GM12878 (cell line): Measurements from ENCODE around the gene ADAMTS2. TPM values are rescaled to one million over a fixed set of nuclear protein-coding genes. Genes with fewer than 3 reads are reported as not detected.

Source experiments
- ATAC-seq: fragments of 200-7000 bp; cut with Tn5 transposase; 3 replicates; pipeline ENCODE4 v1.9.1; 2020; ENCODE audit warnings: mild to moderate bottlenecking, moderate library complexity
- BruUV-seq: library from RNA; stranded (reverse); fragments of 400-500 nt; replicated peaks from 2 replicates; lab custom pipeline; 2021; lab: Mats Ljungman, UMichigan
- CTCF ChIA-PET: fragments of 300-600 bp; sonication (Branson Sonifier 250); formaldehyde crosslinking; extraction: SDS; loops from one replicate; lab custom pipeline; 2021; ENCODE audit warnings: inconsistent platforms; lab: Yijun Ruan, JAX
- POLR2A ChIA-PET: fragments of 350-600 bp; formaldehyde crosslinking; extraction: SDS; loops from one replicate; lab custom pipeline; 2021; ENCODE audit warnings: inconsistent platforms; lab: Charles Lee
- RAD21 ChIA-PET: fragments of 300-600 bp; sonication (Branson Sonifier 250); formaldehyde crosslinking; loops from one replicate; lab custom pipeline; 2023; ENCODE audit warnings: antibody characterized with exemption; ENCODE audit not compliant: unreplicated experiment; lab: Charles Lee
- SMC1A ChIA-PET: fragments of 300-600 bp; sonication (Branson Sonifier 250); formaldehyde crosslinking; loops from one replicate; lab custom pipeline; 2023; ENCODE audit not compliant: unreplicated experiment, uncharacterized antibody; lab: Charles Lee
- DNase-seq: peaks from one replicate; pipeline ENCODE4 v3.0.0-alpha.2; 2011; ENCODE audit warnings: low read depth, low spot score
- FAIRE-seq: peaks from 3 replicates; lab custom pipeline; 2011; peaks lifted over from hg19 to GRCh38; lab: Jason Lieb, UNC
- H2AFZ ChIP-seq: 2 replicates; pipeline ENCODE4 v1.6.0; 2011; ENCODE audit warnings: low read depth, low read length, control low read depth; ENCODE audit not compliant: control insufficient read depth
- H3K27ac ChIP-seq: 2 replicates; pipeline ENCODE4 v1.5.1; 2011; ENCODE audit warnings: control low read depth; ENCODE audit not compliant: control insufficient read depth, insufficient read depth
- H3K27me3 ChIP-seq, 2 experiments: replicated peaks in 1 of 2; 2 replicates each; pipeline versions ENCODE4 v1.6.0 to v1.6.1; 2011; ENCODE audit warnings: low read length in 1 of 2; ENCODE audit not compliant: control insufficient read depth in 2 of 2, insufficient read depth in 2 of 2
- H3K36me3 ChIP-seq, 2 experiments: 2 replicates each; pipeline ENCODE4 v1.5.1; 2011; ENCODE audit warnings: low read length in 1 of 2; ENCODE audit not compliant: control insufficient read depth in 2 of 2, insufficient read depth in 2 of 2
- H3K4me1 ChIP-seq: 2 replicates; pipeline ENCODE4 v1.6.1; 2011; ENCODE audit warnings: mild to moderate bottlenecking, low read length, moderate library complexity, mixed read lengths; ENCODE audit not compliant: control insufficient read depth, insufficient read depth
- H3K4me2 ChIP-seq: 2 replicates; pipeline ENCODE4 v1.6.0; 2011; ENCODE audit warnings: control low read depth; ENCODE audit not compliant: control insufficient read depth, insufficient read depth
- H3K4me3 ChIP-seq: fragments of 200-600 bp; sonication (generic); 2 replicates; pipeline ENCODE4 v1.5.1; 2016
- H3K79me2 ChIP-seq: 2 replicates; pipeline ENCODE4 v1.6.0; 2011; ENCODE audit warnings: low read length; ENCODE audit not compliant: control insufficient read depth, insufficient read depth
- H3K9ac ChIP-seq: 2 replicates; pipeline ENCODE4 v1.8.0; 2011; ENCODE audit warnings: low read length, control low read depth, mixed read lengths; ENCODE audit not compliant: control insufficient read depth, insufficient read depth
- H3K9me3 ChIP-seq: replicated peaks from 3 replicates; pipeline ENCODE4 v1.5.1; 2011; ENCODE audit warnings: mild to moderate bottlenecking, low read length; ENCODE audit not compliant: control insufficient read depth, insufficient read depth
- H4K20me1 ChIP-seq: 2 replicates; pipeline ENCODE4 v1.6.0; 2011; ENCODE audit not compliant: control insufficient read depth, insufficient read depth
- ATF3 ChIP-seq: IDR thresholded peaks from 2 replicates; pipeline ENCODE4 v1.6.1; 2011; ENCODE audit warnings: low read depth, mild to moderate bottlenecking, low read length, moderate library complexity, borderline replicate concordance; ENCODE audit errors: extremely low read depth
- ESRRA ChIP-seq: IDR thresholded peaks from 2 replicates; pipeline ENCODE4 v1.6.1; 2012; ENCODE audit warnings: mild to moderate bottlenecking, low read length, improper control_type of control experiment
- JUNB ChIP-seq: IDR thresholded peaks from 2 replicates; pipeline ENCODE4 v1.6.1; 2016; ENCODE audit warnings: antibody characterized with exemption, mild to moderate bottlenecking
- MAX ChIP-seq: IDR thresholded peaks from 2 replicates; pipeline ENCODE4 v1.6.1; 2012; ENCODE audit warnings: low read depth, low read length, improper control_type of control experiment
- NFIC ChIP-seq: IDR thresholded peaks from 2 replicates; pipeline ENCODE4 v1.6.1; 2012; ENCODE audit warnings: low read depth, mild to moderate bottlenecking, inconsistent platforms, low read length, moderate library complexity
- SUZ12 ChIP-seq: fragments of 200-600 bp; sonication (generic); IDR thresholded peaks from one replicate; pipeline ENCODE4 v1.6.1; 2018; ENCODE audit warnings: antibody characterized with exemption, mild to moderate bottlenecking; ENCODE audit not compliant: unreplicated experiment
- ZNF217 ChIP-seq: fragments of 450-650 bp; IDR thresholded peaks from 2 replicates; pipeline ENCODE4 v1.6.1; 2017; ENCODE audit warnings: antibody characterized with exemption, mild to moderate bottlenecking
- ZNF274 ChIP-seq: IDR thresholded peaks from one replicate; pipeline ENCODE4 v1.8.0; 2011; ENCODE audit not compliant: insufficient read length, insufficient read depth
- WGBS: methylation state at CpG from one replicate; pipeline ENCODE4 v1.1.6; 2016; ENCODE audit warnings: low lambda C conversion rate; ENCODE audit not compliant: insufficient replicate concordance, insufficient coverage; ENCODE audit errors: missing lambda C conversion rate; 5-methylcytosine and 5-hydroxymethylcytosine counted together
- in situ Hi-C: fragments of 300-500 bp; cut with MboI; formaldehyde crosslinking; loops from 9 replicates; pipeline ENCODE4 v1.14.3; 2018; ENCODE audit warnings: mixed read lengths
- intact Hi-C: fragments of 100-400 bp; cut with micrococcal nuclease; formaldehyde crosslinking; loops from one replicate; pipeline ENCODE4 v1.14.2; 2022; ENCODE audit not compliant: unreplicated experiment
- polyA plus RNA-seq, 11 experiments: library from polyadenylated mRNA; depleted of rRNA in 4 of 11; unstranded in 6 of 11; stranded (reverse) in 5 of 11; fragments of >200 nt; fragmentation: Nextera tagmentation in 4 of 11; fragmentation: Illumina TruSeq in 1 of 11; extraction: Ambion mirVana in 4 of 11; extraction: Trizol in 1 of 11; gene quantifications; 1 replicate in 1 of 11; 2 replicates in 10 of 11; pipeline versions ENCODE4 v1.2.1 to v1.2.3, GENCODE V29; 2011 to 2016; ENCODE audit warnings: inconsistent platforms in 2 of 11, missing spikeins in 2 of 11, low read depth in 1 of 11
- total RNA-seq, 4 experiments: library from RNA; depleted of rRNA in 3 of 4; stranded (reverse); fragments of >200 nt in 3 of 4; fragmentation: Illumina TruSeq in 1 of 4; extraction: Trizol in 1 of 4; gene quantifications; 2 replicates each; pipeline versions ENCODE4 v1.2.1 to v1.2.3, GENCODE V29; 2013 to 2021
- TF ChIP-seq, protein P1 (sequence below): fragments of 150-350 bp; IDR thresholded peaks from 2 replicates; pipeline ENCODE4 v1.6.1; 2014; ENCODE audit warnings: mild to moderate bottlenecking, low read depth, low read length

Gene ADAMTS2
- total and polyA plus RNA-seq, 10 of the 15 experiments (the other 5 are each of a cell fraction or from before 2014, with no cell fraction given): 0.03 to 0.05 TPM; not detected in 8

- DNase-seq (no peak), FAIRE-seq (no peak), ATAC-seq (no peak)
- ChIA-PET RAD21 (no interaction called here), CTCF (interaction anchor here (0.6 kb wide), 1 partner anchor 448 kb away, joined by 3 read pairs; no protein-coding TSS in a partner anchor), POLR2A (interaction anchor here (0.7 kb wide), 1 partner anchor 93 kb away, joined by 5 read pairs; no protein-coding TSS in a partner anchor), SMC1A (no interaction called here)
- no TSS peak for BruUV-seq
- Histone ChIP-seq H3K9me3 (no peaks in the 10 kb centered on the region), H3K4me3 (no peak overlapping the region), H3K27me3 (no peaks in the 10 kb centered on the region), H2AFZ (no peak overlapping the region), H3K4me2 (no peak overlapping the region), H3K79me2 (no peaks in the 10 kb centered on the region), H3K9ac (no peak overlapping the region), H3K27ac (no peak overlapping the region), H4K20me1 (no peaks in the 10 kb centered on the region; the same call in 1 of the 2 replicates), H3K36me3 (no peaks in the 10 kb centered on the region), H3K4me1 (no peaks in the 10 kb centered on the region)
- no peak for TF ChIP-seq ATF3
- in situ Hi-C loops (no loop called here), intact Hi-C loops (no loop called here)
- WGBS: 37% methylated on average over 21 of the region's 23 CpGs
Measured at GRCh38 chr5:179354305-179354882, 9.1 kb upstream of the ADAMTS2 start.

DNA sequence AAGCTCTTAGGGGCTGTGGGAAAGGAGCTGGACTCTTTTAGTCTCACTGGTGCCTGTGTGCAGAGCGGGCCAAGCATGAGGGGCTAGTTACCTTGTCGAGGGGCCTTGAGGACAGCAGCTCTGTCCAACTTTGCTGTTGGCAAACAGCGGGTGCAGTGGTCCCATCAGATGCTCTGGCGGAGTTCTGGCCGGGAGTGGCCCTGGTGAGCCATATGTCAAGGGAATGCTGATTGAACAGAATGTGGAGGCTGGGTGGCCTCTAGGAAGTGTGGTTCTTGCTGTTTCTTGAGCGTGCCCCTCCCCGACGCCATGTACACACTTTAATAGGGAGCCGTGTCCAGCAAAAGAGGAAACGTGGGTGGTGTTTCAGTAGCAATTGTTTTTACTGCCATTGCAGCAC lies 3.6 kb upstream of the ADAMTS2 start:
- Histone ChIP-seq H3K27me3 (no peaks in the 10 kb centered on the region; a peak in 3 of 4 replicates), H3K27ac (no peak overlapping the region), H3K4me1 (no peaks in the 10 kb centered on the region), H3K4me2 (no peak overlapping the region), H2AFZ (no peak overlapping the region), H3K79me2 (no peaks in the 10 kb centered on the region), H3K9ac (no peak overlapping the region), H4K20me1 (no peaks in the 10 kb centered on the region; the same call in 1 of the 2 replicates), H3K4me3 (no peak overlapping the region), H3K36me3 (no peaks in the 10 kb centered on the region), H3K9me3 (no peaks in the 10 kb centered on the region; the same call in 2 of the 3 replicates)
- WGBS: 31% methylated on average over 10 of the region's 10 CpGs
- ChIA-PET POLR2A (no interaction called here), RAD21 (no interaction called here), SMC1A (no interaction called here), CTCF (no interaction called here)
- no peak for ATAC-seq
- intact Hi-C loops: no loop called here
- DNase-seq: no peak
- no TSS peak for BruUV-seq
- no peak for FAIRE-seq
- no peak for TF ChIP-seq NFIC
- no peak for TF ChIP-seq ESRRA
- no peak for TF ChIP-seq SUZ12
- TF ChIP-seq JUNB: no peak
- TF ChIP-seq ZNF274: no peak
- TF ChIP-seq ZNF217: no peak
- TF ChIP-seq MAX: no peak
- TF ChIP-seq, protein P1, sequence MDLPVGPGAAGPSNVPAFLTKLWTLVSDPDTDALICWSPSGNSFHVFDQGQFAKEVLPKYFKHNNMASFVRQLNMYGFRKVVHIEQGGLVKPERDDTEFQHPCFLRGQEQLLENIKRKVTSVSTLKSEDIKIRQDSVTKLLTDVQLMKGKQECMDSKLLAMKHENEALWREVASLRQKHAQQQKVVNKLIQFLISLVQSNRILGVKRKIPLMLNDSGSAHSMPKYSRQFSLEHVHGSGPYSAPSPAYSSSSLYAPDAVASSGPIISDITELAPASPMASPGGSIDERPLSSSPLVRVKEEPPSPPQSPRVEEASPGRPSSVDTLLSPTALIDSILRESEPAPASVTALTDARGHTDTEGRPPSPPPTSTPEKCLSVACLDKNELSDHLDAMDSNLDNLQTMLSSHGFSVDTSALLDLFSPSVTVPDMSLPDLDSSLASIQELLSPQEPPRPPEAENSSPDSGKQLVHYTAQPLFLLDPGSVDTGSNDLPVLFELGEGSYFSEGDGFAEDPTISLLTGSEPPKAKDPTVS: no peak
- in situ Hi-C loops: no loop called here
